ENCODE data around the gene HSPA12B. TPM values are rescaled to one million over a fixed set of nuclear protein-coding genes. Genes with fewer than 3 reads are reported as not detected.

HSPA12B gene
- total RNA-seq, 1 experiment from 2014 or later, result 0.17 TPM

GRCh38 chr20:3765171-3765882 lies 32.8 kb downstream of the HSPA12B start:
- DNase-seq (ENCODE audit: low read depth), result no peak

- no peak for DNase-seq (ENCODE audit: low read depth)
These were observed 34.1 kb downstream of the HSPA12B start for GRCh38 chr20:3766422-3767109.

- no peak for DNase-seq (ENCODE audit: low read depth)
These were observed 34.6 kb downstream of the HSPA12B start for GRCh38 chr20:3767110-3767426.

- DNase-seq (ENCODE audit: low read depth), result peak; percentile 99
These were observed 35.2 kb downstream of the HSPA12B start, which contains the start of gene ADISSP for GRCh38 chr20:3767427-3768341. Gene ADISSP (minus strand): TSS chr20:3767753. CDS start chr20:3760100, 7,653 bp downstream.

- peak; percentile 82 for DNase-seq (ENCODE audit: low read depth)
These were observed 36.1 kb downstream of the HSPA12B start for GRCh38 chr20:3768342-3769130.

- DNase-seq (ENCODE audit: low read depth), result no peak
These were observed 39.1 kb downstream of the HSPA12B start for GRCh38 chr20:3771552-3772058.

- DNase-seq (ENCODE audit: low read depth), result no peak
These were observed 43.1 kb downstream of the HSPA12B start for GRCh38 chr20:3775457-3776108.

GRCh38 chr20:3777381-3777715 lies 44.9 kb downstream of the HSPA12B start:
- no peak for DNase-seq (ENCODE audit: low read depth)

GRCh38 chr20:3777716-3778629 lies 45.5 kb downstream of the HSPA12B start:
- peak; percentile 59 for DNase-seq (ENCODE audit: low read depth)

GRCh38 chr20:3778976-3779375 lies 46.5 kb downstream of the HSPA12B start:
- no peak for DNase-seq (ENCODE audit: low read depth)

- DNase-seq (ENCODE audit: low read depth), result peak; percentile 92
These were observed 48.8 kb downstream of the HSPA12B start, which contains the start of gene SPEF1 for GRCh38 chr20:3781153-3781910. Gene SPEF1 (minus strand): TSS chr20:3781448. CDS start chr20:3781287, 161 bp downstream.

GRCh38 chr20:3782597-3782996 lies 50.1 kb downstream of the HSPA12B start:
- no peak for DNase-seq (ENCODE audit: low read depth)

- DNase-seq (ENCODE audit: low read depth), result no peak
These were observed 50.6 kb downstream of the HSPA12B start for GRCh38 chr20:3783068-3783489.

- no peak for DNase-seq (ENCODE audit: low read depth)
These were observed 51.2 kb downstream of the HSPA12B start for GRCh38 chr20:3783511-3784195.

GRCh38 chr20:3784216-3784853 lies 51.9 kb downstream of the HSPA12B start:
- no peak for DNase-seq (ENCODE audit: low read depth)

GRCh38 chr20:3784863-3785239 lies 52.4 kb downstream of the HSPA12B start:
- no peak for DNase-seq (ENCODE audit: low read depth)

- DNase-seq (ENCODE audit: low read depth), result peak; percentile 32
These were observed 53.0 kb downstream of the HSPA12B start for GRCh38 chr20:3785240-3786125.

All from Daoy (cell line).